Ovary (tissue), 9 donors: Measurements from ENCODE around the gene DOK6. TPM values are rescaled to one million over a fixed set of nuclear protein-coding genes. Genes with fewer than 3 reads are reported as not detected.

Source experiments
- DNase-seq, 5 donors: peaks; one replicate each; pipeline ENCODE4 v3.0.0-alpha.2; 2019 to 2020
- H3K27ac ChIP-seq, 2 donors: fragments of 200-600 bp; one replicate each; pipeline versions ENCODE4 v1.5.1 to v1.8.0; 2019 to 2022
- H3K27me3 ChIP-seq: fragments of 200-600 bp; one replicate; pipeline ENCODE4 v1.8.0; 2022
- H3K36me3 ChIP-seq: fragments of 200-600 bp; sonication (generic); one replicate; pipeline ENCODE4 v1.5.1; 2019
- H3K4me1 ChIP-seq: one replicate; pipeline ENCODE4 v1.8.1; 2013; ENCODE audit warnings: mild to moderate bottlenecking, moderate library complexity; ENCODE audit not compliant: insufficient read depth
- H3K4me3 ChIP-seq: fragments of 200-600 bp; sonication (generic); one replicate; pipeline ENCODE4 v1.5.1; 2017
- H3K9me3 ChIP-seq, 2 donors: fragments of 200-600 bp in 1 of 2; sonication (generic) in 1 of 2; one replicate each; pipeline versions ENCODE4 v1.5.1 to v1.8.1; 2013 to 2019; ENCODE audit warnings: mild to moderate bottlenecking in 1 of 2, moderate library complexity in 1 of 2
- CTCF ChIP-seq, 3 donors: fragments of 450-650 bp in 2 of 3; fragments of 200-600 bp in 1 of 3; IDR thresholded peaks; one replicate each; pipeline versions ENCODE4 v1.5.1 to v1.8.0; 2016 to 2022; ENCODE audit warnings: antibody characterized with exemption in 3 of 3, mild to moderate bottlenecking in 1 of 3
- EP300 ChIP-seq: sonication (generic); formaldehyde crosslinking; IDR thresholded peaks from one replicate; pipeline ENCODE4 v1.6.1; 2017; ENCODE audit warnings: antibody characterized with exemption
- POLR2A ChIP-seq: fragments of 450-650 bp; IDR thresholded peaks from one replicate; pipeline ENCODE4 v1.6.1; 2017; ENCODE audit warnings: antibody characterized with exemption, mild to moderate bottlenecking, moderate library complexity
- WGBS, 3 donors: extraction: QIAGEN DNeasy Blood & Tissue Kit in 1 of 3; methylation state at CpG; one replicate each; pipeline versions ENCODE4 v1.1.5 to v1.1.7; 2013 to 2017; 5-methylcytosine and 5-hydroxymethylcytosine counted together
- intact Hi-C, 4 donors: fragments of 100-400 bp; cut with DNase I; formaldehyde crosslinking; loops; one replicate each; pipeline versions ENCODE4 v1.11.0 to v1.15.1; 2022 to 2023
- polyA plus RNA-seq, 2 donors: library from polyadenylated mRNA; stranded (reverse); fragments of 200-250 nt in 1 of 2; fragments of 350-450 nt in 1 of 2; fragmentation: Illumina TruSeq in 1 of 2; extraction: RNeasy Lipid Tissue Mini Kit (QIAGEN cat#74804) in 1 of 2; gene quantifications; one replicate each; pipeline ENCODE4 v1.2.3, GENCODE V29; 2013 to 2014
- total RNA-seq, 7 donors: library from RNA; depleted of rRNA in 2 of 7; stranded (reverse); fragments of >200 nt in 2 of 7; fragmentation: NEBNext Ultra II Directional in 3 of 7; extraction: Animal tissue kit (Norgen Biotek cat#: 25700) in 3 of 7; gene quantifications; one replicate each; pipeline versions ENCODE4 v1.1.0 to v1.2.4, GENCODE V29; 2016 to 2023
- donor health status: DM: no; HTN: no; CAD: no; lungs with moderate emphysema.
- donor health status: DM: no; HTN: no; CAD: no.
- donor health status: Bipolar disorder and iron deficiency.
- donor health status: DM: yes; HTN: yes; CAD: no.
- donor health status: DM: no; HTN: no; CAD: no.
- donor health status: DM: yes; HTN: yes; CAD: no.

DOK6 gene
- total and polyA plus RNA-seq, 9 donors: 1.3 to 4.4 (median 2.8) TPM

- no peak overlapping the region for H3K27ac ChIP-seq
- no peaks in the 10 kb centered on the region for H3K36me3 ChIP-seq
- no peaks in the 10 kb centered on the region for H3K9me3 ChIP-seq
- WGBS, 3 donors: 83 to 91% (median 91%) methylated on average over 2 of the region's 2 CpGs
- H3K4me3 ChIP-seq: no peak overlapping the region
- intact Hi-C loops: no loop called here
- no peak for DNase-seq
- H3K27me3 ChIP-seq: no peaks in the 10 kb centered on the region
- no peaks in the 10 kb centered on the region for H3K4me1 ChIP-seq
- TF ChIP-seq CTCF (IDR thresholded peaks at IDR 0.05) (no peak), EP300 (no peak), POLR2A (no peak)
These were observed 288.6 kb downstream of the DOK6 start for GRCh38 chr18:69689121-69689759.

GRCh38 chr18:69691008-69691760 is 290.5 kb downstream of the DOK6 start:
- H3K4me1 ChIP-seq: no peaks in the 10 kb centered on the region
- no peaks in the 10 kb centered on the region for H3K9me3 ChIP-seq
- 98 to 99% (median 99%) methylated on average over 5 of the region's 5 CpGs for WGBS, 3 donors
- H3K27ac ChIP-seq: no peak overlapping the region
- TF ChIP-seq EP300 (no peak), CTCF (IDR thresholded peaks at IDR 0.05) (no peak), POLR2A (no peak)
- no peaks in the 10 kb centered on the region for H3K27me3 ChIP-seq
- H3K36me3 ChIP-seq: no peaks in the 10 kb centered on the region
- DNase-seq: no peak
- no peak overlapping the region for H3K4me3 ChIP-seq
- intact Hi-C loops: no loop called here

GRCh38 chr18:69697069-69697468 is 296.4 kb downstream of the DOK6 start:
- Histone ChIP-seq H3K9me3 (no peaks in the 10 kb centered on the region), H3K36me3 (no peaks in the 10 kb centered on the region), H3K4me3 (no peak overlapping the region), H3K4me1 (no peaks in the 10 kb centered on the region), H3K27ac (no peak overlapping the region), H3K27me3 (no peaks in the 10 kb centered on the region)
- no peak for DNase-seq
- TF ChIP-seq EP300: no peak
- TF ChIP-seq POLR2A: no peak
- no peak for TF ChIP-seq CTCF (IDR thresholded peaks at IDR 0.05)
- intact Hi-C loops: no loop called here

- H3K27me3 ChIP-seq: no peaks in the 10 kb centered on the region
- H3K4me3 ChIP-seq: no peak overlapping the region
- DNase-seq: no peak
- no peak for TF ChIP-seq POLR2A
- no peak for TF ChIP-seq EP300
- no peak for TF ChIP-seq CTCF (IDR thresholded peaks at IDR 0.05)
- WGBS, 3 donors: 89 to 91% (median 90%) methylated on average over 3 of the region's 3 CpGs
- intact Hi-C loops: no loop called here
- H3K27ac ChIP-seq: no peak overlapping the region
- H3K36me3 ChIP-seq: no peaks in the 10 kb centered on the region
- no peaks in the 10 kb centered on the region for H3K4me1 ChIP-seq
- H3K9me3 ChIP-seq: no peaks in the 10 kb centered on the region
These were observed 297.0 kb downstream of the DOK6 start for GRCh38 chr18:69697689-69698088.
